IMR-90 (cell line): ENCODE results near the gene CCDC59. TPM values are rescaled to one million over a fixed set of nuclear protein-coding genes. Genes with fewer than 3 reads are reported as not detected.

Experiments used
- ATAC-seq: fragments of 200-7000 bp; cut with Tn5 transposase; 2 replicates; pipeline ENCODE4 v1.9.1; 2020; ENCODE audit warnings: low read depth, mild to moderate bottlenecking, moderate library complexity
- Bru-seq: library from RNA; stranded (reverse); fragments of 400-500 nt; gene quantifications from one replicate; lab custom pipeline; 2021; lab: Mats Ljungman, UMichigan
- BruChase-seq, 2 experiments: library from RNA; stranded (reverse); fragments of 400-500 nt; gene quantifications; one replicate each; lab custom pipeline; 2021; lab: Mats Ljungman, UMichigan
- BruUV-seq: library from RNA; stranded (reverse); fragments of 400-500 nt; replicated peaks from 2 replicates; lab custom pipeline; 2021; lab: Mats Ljungman, UMichigan
- CTCF ChIA-PET: fragments of 300-600 bp; formaldehyde crosslinking; extraction: SDS; loops from one replicate; lab custom pipeline; 2021; ENCODE audit warnings: antibody characterized with exemption; lab: Yijun Ruan, JAX
- POLR2A ChIA-PET: fragments of 300-600 bp; sonication (Branson Sonifier 250); formaldehyde crosslinking; loops from one replicate; lab custom pipeline; 2022; ENCODE audit warnings: antibody characterized with exemption; ENCODE audit not compliant: unreplicated experiment; lab: Charles Lee
- DNase-seq: peaks from one replicate; pipeline ENCODE4 v3.0.0; 2013
- H2AFZ ChIP-seq: replicated peaks from 2 replicates; pipeline ENCODE3; 2013; ENCODE audit warnings: low read length, mild to moderate bottlenecking; ENCODE audit not compliant: poor library complexity
- H2AK5ac ChIP-seq: 2 replicates; pipeline ENCODE4 v1.6.1; 2013; ENCODE audit warnings: low read depth, low read length, inconsistent platforms
- H2AK9ac ChIP-seq: replicated peaks from 2 replicates; pipeline ENCODE3; 2013; ENCODE audit warnings: mild to moderate bottlenecking, low read depth, low read length, moderate library complexity; ENCODE audit not compliant: poor library complexity
- H2BK120ac ChIP-seq: 2 replicates; pipeline ENCODE4 v1.6.1; 2013; ENCODE audit warnings: low read depth, low read length, inconsistent platforms
- H2BK15ac ChIP-seq: 3 replicates; pipeline ENCODE4 v1.6.1; 2013; ENCODE audit warnings: low read depth, low read length, inconsistent platforms
- H2BK20ac ChIP-seq: 2 replicates; pipeline ENCODE4 v1.6.1; 2013; ENCODE audit warnings: low read depth, mild to moderate bottlenecking, inconsistent platforms, low read length, moderate library complexity
- H2BK5ac ChIP-seq: 2 replicates; pipeline ENCODE4 v1.6.1; 2013; ENCODE audit warnings: mild to moderate bottlenecking, low read depth, low read length, inconsistent platforms; ENCODE audit not compliant: poor library complexity, severe bottlenecking
- H3K14ac ChIP-seq: replicated peaks from 2 replicates; pipeline ENCODE4 v1.6.1; 2013; ENCODE audit warnings: low read depth, low read length, inconsistent platforms
- H3K18ac ChIP-seq: 2 replicates; pipeline ENCODE4 v1.6.1; 2013; ENCODE audit warnings: low read depth, low read length, control low read depth
- H3K23ac ChIP-seq: 2 replicates; pipeline ENCODE4 v1.6.1; 2013; ENCODE audit warnings: low read depth, low read length, inconsistent platforms
- H3K27ac ChIP-seq: 2 replicates; pipeline ENCODE4 v1.5.1; 2013; ENCODE audit warnings: mild to moderate bottlenecking, control low read depth, low read length; ENCODE audit not compliant: insufficient read depth
- H3K27me3 ChIP-seq: 2 replicates; pipeline ENCODE4 v1.6.1; 2013; ENCODE audit warnings: low read length; ENCODE audit not compliant: control insufficient read depth, insufficient read depth
- H3K36me3 ChIP-seq: 2 replicates; pipeline ENCODE4 v1.6.1; 2013; ENCODE audit warnings: low read length, mixed read lengths; ENCODE audit not compliant: control insufficient read depth, insufficient read depth
- H3K4ac ChIP-seq: 2 replicates; pipeline ENCODE4 v1.6.1; 2013; ENCODE audit warnings: low read depth, low read length, inconsistent platforms
- H3K4me1 ChIP-seq: 2 replicates; pipeline ENCODE4 v1.6.1; 2013; ENCODE audit warnings: low read length, mixed read lengths; ENCODE audit not compliant: control insufficient read depth, insufficient read depth
- H3K4me2 ChIP-seq: 2 replicates; pipeline ENCODE4 v1.6.1; 2013; ENCODE audit warnings: low read depth, mild to moderate bottlenecking, control low read depth, low read length, moderate library complexity
- H3K4me3 ChIP-seq: 2 replicates; pipeline ENCODE4 v1.5.1; 2013; ENCODE audit warnings: low read depth, mild to moderate bottlenecking, control low read depth, low read length, moderate library complexity; ENCODE audit not compliant: insufficient read depth
- H3K56ac ChIP-seq: 2 replicates; pipeline ENCODE4 v1.6.1; 2013; ENCODE audit warnings: low read length, inconsistent platforms; ENCODE audit not compliant: insufficient read depth; ENCODE audit errors: extremely low read depth
- H3K79me1 ChIP-seq, 2 experiments: 2 replicates each; pipeline ENCODE4 v1.6.1; 2013; ENCODE audit warnings: low read length in 2 of 2, inconsistent platforms in 1 of 2, low read depth in 1 of 2
- H3K9ac ChIP-seq: 2 replicates; pipeline ENCODE4 v1.6.1; 2013; ENCODE audit warnings: low read depth, low read length, control low read depth
- H3K9me1 ChIP-seq: 2 replicates; pipeline ENCODE4 v1.6.1; 2013; ENCODE audit warnings: low read length, inconsistent platforms; ENCODE audit not compliant: insufficient read depth
- H3K9me3 ChIP-seq: 2 replicates; pipeline ENCODE4 v1.6.1; 2013; ENCODE audit warnings: low read length; ENCODE audit not compliant: control insufficient read depth, insufficient read depth
- H4K20me1 ChIP-seq: 2 replicates; pipeline ENCODE4 v1.6.1; 2013; ENCODE audit warnings: low read length, inconsistent platforms; ENCODE audit not compliant: insufficient read depth
- H4K5ac ChIP-seq: 2 replicates; pipeline ENCODE4 v1.6.1; 2013; ENCODE audit warnings: mild to moderate bottlenecking, low read depth, low read length, control low read depth
- H4K8ac ChIP-seq, 2 experiments: 2 replicates each; pipeline ENCODE4 v1.6.1; 2013; ENCODE audit warnings: low read depth in 2 of 2, low read length in 2 of 2, control low read depth in 1 of 2, inconsistent platforms in 1 of 2
- H4K91ac ChIP-seq: 2 replicates; pipeline ENCODE4 v1.6.1; 2013; ENCODE audit warnings: low read depth, low read length, inconsistent platforms; ENCODE audit not compliant: insufficient read depth
- BHLHE40 ChIP-seq: fragments of 150-350 bp; IDR thresholded peaks from 2 replicates; pipeline ENCODE4 v1.6.1; 2016; ENCODE audit warnings: mild to moderate bottlenecking, low read depth, low read length
- CHD1 ChIP-seq: IDR thresholded peaks from 2 replicates; pipeline ENCODE4 v1.6.1; 2012; ENCODE audit warnings: low read depth, low read length, improper control_type of control experiment
- MAFK ChIP-seq: IDR thresholded peaks from 2 replicates; pipeline ENCODE4 v1.6.1; 2012; ENCODE audit warnings: low read depth, low read length, improper control_type of control experiment
- MXI1 ChIP-seq: IDR thresholded peaks from 2 replicates; pipeline ENCODE4 v1.6.1; 2012; ENCODE audit warnings: low read depth, mild to moderate bottlenecking, low read length, moderate library complexity, borderline replicate concordance
- POLR2A ChIP-seq: IDR thresholded peaks from 2 replicates; pipeline ENCODE4 v1.6.1; 2012; ENCODE audit warnings: mild to moderate bottlenecking, low read depth, low read length
- SMC3 ChIP-seq: fragments of 150-350 bp; IDR thresholded peaks from 2 replicates; pipeline ENCODE4 v1.6.1; 2016; ENCODE audit warnings: low read depth, mild to moderate bottlenecking, antibody characterized with exemption, low read length, moderate library complexity
- WGBS, 2 experiments: methylation state at CpG; one replicate each; pipeline versions ENCODE4 v1.1.5 to v1.1.7; 2013; ENCODE audit warnings: missing lambda C conversion rate in 2 of 2; ENCODE audit not compliant: insufficient read length in 1 of 2; ENCODE audit errors: extremely low coverage in 2 of 2; 5-methylcytosine and 5-hydroxymethylcytosine counted together
- dilution Hi-C: fragments of 300-500 bp; cut with HindIII; formaldehyde crosslinking; loops from one replicate; pipeline ENCODE4 v1.14.3; 2018; ENCODE audit warnings: low sequenced_read_pairs; ENCODE audit not compliant: unreplicated experiment
- in situ Hi-C: fragments of 300-500 bp; cut with MboI; formaldehyde crosslinking; loops from 3 replicates; pipeline ENCODE4 v1.14.3; 2019; ENCODE audit warnings: low sequenced_read_pairs, inconsistent platforms, mixed read lengths
- intact Hi-C: fragments of 100-400 bp; cut with micrococcal nuclease; formaldehyde crosslinking; loops from 2 replicates; pipeline ENCODE4 v1.10.0; 2022
- long read RNA-seq: library from polyadenylated mRNA; unstranded; transcript quantifications from one replicate; pipeline ENCODE4 v2.0.0, GENCODE V29; 2021; ENCODE audit not compliant: unreplicated experiment
- polyA plus RNA-seq, 3 experiments: library from polyadenylated mRNA; depleted of rRNA; stranded (reverse); fragments of >200 nt; gene quantifications; 2 replicates each; pipeline ENCODE4 v1.2.3, GENCODE V29; 2012; ENCODE audit warnings: low replicate concordance in 1 of 3
- total RNA-seq: library from RNA; depleted of rRNA; stranded (reverse); fragments of >200 nt; gene quantifications from 2 replicates; pipeline ENCODE4 v1.2.3, GENCODE V29; 2012; rRNA removed
- TF ChIP-seq, protein P1 (sequence below): conservative IDR thresholded peaks from 2 replicates; pipeline ENCODE4 v1.5.1; 2012; ENCODE audit warnings: mild to moderate bottlenecking, low read depth, low read length, improper control_type of control experiment
- TF ChIP-seq, protein P2 (sequence below): fragments of 150-350 bp; IDR thresholded peaks from 2 replicates; pipeline ENCODE4 v1.6.1; 2016; ENCODE audit warnings: low read depth, mild to moderate bottlenecking, low read length, moderate library complexity, borderline replicate concordance
- TF ChIP-seq, protein P3 (sequence below): fragments of 150-350 bp; IDR thresholded peaks from 2 replicates; pipeline ENCODE4 v1.6.1; 2017; ENCODE audit warnings: mild to moderate bottlenecking, antibody characterized with exemption, low read length, low read depth

The CCDC59 gene, protein sequence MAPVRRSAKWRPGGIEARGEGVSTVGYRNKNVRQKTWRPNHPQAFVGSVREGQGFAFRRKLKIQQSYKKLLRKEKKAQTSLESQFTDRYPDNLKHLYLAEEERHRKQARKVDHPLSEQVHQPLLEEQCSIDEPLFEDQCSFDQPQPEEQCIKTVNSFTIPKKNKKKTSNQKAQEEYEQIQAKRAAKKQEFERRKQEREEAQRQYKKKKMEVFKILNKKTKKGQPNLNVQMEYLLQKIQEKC
- total RNA-seq (8.4 and 27.2 TPM in 2 replicates), polyA plus RNA-seq (2012; rRNA removed) (14.8 and 17.4 TPM in 2 replicates), Bru-seq, nascent RNA (percentile 77 among the genes with signal in this experiment), BruChase-seq, experiment 1, labeled RNA remaining after a 6-hour chase (percentile 53 among the genes with signal in this experiment), BruChase-seq, experiment 2, labeled RNA remaining after a 2-hour chase (percentile 58 among the genes with signal in this experiment)
- 3.9 and 4.0 TPM in 2 replicates for polyA plus RNA-seq (2012; cell fraction: cytosol; rRNA removed)
- 1.6 and 13.0 TPM in 2 replicates for polyA plus RNA-seq (2012; cell fraction: nucleus; rRNA removed; ENCODE audit: low replicate concordance)
- long read RNA-seq, partial matches to known transcripts: 6 of 16 reads
- long read RNA-seq, other reads (novel, unspliced or antisense): 4 of 16 reads

DNA sequence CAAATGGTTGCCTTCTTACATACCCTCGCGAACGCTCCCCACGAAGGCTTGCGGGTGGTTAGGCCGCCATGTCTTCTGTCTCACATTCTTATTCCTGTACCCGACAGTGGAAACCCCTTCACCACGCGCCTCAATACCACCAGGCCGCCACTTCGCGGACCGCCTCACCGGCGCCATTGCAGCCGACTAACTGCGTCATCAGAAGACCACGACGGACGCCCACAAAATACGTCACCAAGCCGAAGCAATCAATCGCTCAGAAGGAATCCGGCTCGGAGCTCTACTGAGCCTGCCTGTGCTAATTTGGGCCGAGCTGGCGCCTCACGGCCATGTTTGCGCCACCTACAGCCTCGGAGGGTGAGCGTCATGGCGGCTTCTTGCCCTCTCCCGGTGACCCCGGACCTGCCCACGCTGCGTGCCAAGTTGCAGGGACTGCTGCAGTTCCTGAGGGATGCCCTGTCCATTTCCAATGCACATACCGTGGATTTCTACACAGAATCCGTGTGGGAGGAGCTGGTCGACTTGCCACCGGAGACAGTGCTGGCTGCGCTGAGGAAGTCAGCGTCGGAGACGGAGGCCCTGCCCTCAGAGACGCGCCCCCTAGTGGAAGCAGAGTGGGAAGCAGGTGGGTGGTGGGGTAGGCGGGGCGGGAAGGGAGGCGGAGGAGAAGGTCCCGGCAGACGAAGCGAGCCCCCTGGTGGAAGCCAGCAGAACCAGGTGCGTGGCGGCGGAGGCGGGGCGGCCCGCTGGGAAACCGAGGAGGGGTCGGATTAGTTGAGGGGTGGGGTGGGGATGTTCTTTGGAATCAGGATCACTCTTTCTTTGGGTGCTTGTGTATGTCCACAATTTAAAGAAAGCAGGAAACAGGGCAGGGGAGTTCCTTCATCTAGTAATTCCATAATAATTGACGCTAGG lies at the start of gene CCDC59, which contains the start of gene METTL25:
Gene CCDC59, minus strand, starts transcription at position 188 of the 915 bp plus-strand sequence. Its CDS starts 11 bp downstream, at position 177.
Gene METTL25, plus strand, starts transcription at position 330 of the 915 bp plus-strand sequence. Its CDS starts 37 bp downstream, at position 367.
- H4K91ac ChIP-seq: peak within 1 kb of the TSS; percentile 99
- peak within 1 kb of the TSS; percentile 100 for H3K23ac ChIP-seq
- WGBS, 2 experiments: 0% methylated on average over 14 of the region's 61 CpGs; no CpG with 5 or more reads in 1 of the 2 experiments
- H3K4me3 ChIP-seq: peak within 1 kb of the TSS; percentile 71
- BruUV-seq: no TSS peak
- no peaks in the 10 kb centered on the region for H3K9me3 ChIP-seq
- peak within 1 kb of the TSS; percentile 99 for H4K5ac ChIP-seq
- peaks cover 1% of the 10 kb centered on the region; the same call in 1 of the 2 replicates for H3K36me3 ChIP-seq
- intact Hi-C loops: no loop called here
- H2AK5ac ChIP-seq: peak within 1 kb of the TSS; percentile 76; the same call in 1 of the 2 replicates
- H3K79me1 ChIP-seq: peaks cover 3 to 9% of the 10 kb centered on the region in 2 experiments
- H2BK15ac ChIP-seq: peak within 1 kb of the TSS; percentile 81; the same call in 1 of the 3 replicates
- ChIA-PET POLR2A (interaction anchor here (0.6 kb wide), 1 partner anchor 18 kb away, joined by 12 read pairs; no protein-coding TSS in a partner anchor), CTCF (interaction anchor here (0.6 to 1.8 kb wide), 14 partner anchors 9 to 327 kb away, joined by 3 to 7 read pairs (median 3); no protein-coding TSS in a partner anchor)
- in situ Hi-C loops: no loop called here
- dilution Hi-C loops: no loop called here
- peak within 1 kb of the TSS; percentile 98 for H3K18ac ChIP-seq
- peak within 1 kb of the TSS; percentile 99 for H2AFZ ChIP-seq
- H3K27ac ChIP-seq: peak within 1 kb of the TSS; percentile 96
- no peaks in the 10 kb centered on the region for H3K27me3 ChIP-seq
- ATAC-seq (peak; percentile 97), DNase-seq (peak; percentile 99)
- H3K9ac ChIP-seq: peak within 1 kb of the TSS; percentile 95
- H3K4ac ChIP-seq: peak within 1 kb of the TSS; percentile 100
- peak within 1 kb of the TSS; percentile 92 for H3K56ac ChIP-seq
- no peaks in the 10 kb centered on the region for H3K4me1 ChIP-seq
- peak within 1 kb of the TSS; percentile 97 for H2BK5ac ChIP-seq
- peak within 1 kb of the TSS; percentile 100 for H3K14ac ChIP-seq
- H2AK9ac ChIP-seq: peak within 1 kb of the TSS; percentile 99
- peak within 1 kb of the TSS; percentile 93 for H2BK20ac ChIP-seq
- H4K8ac ChIP-seq: peak within 1 kb of the TSS; percentile 74 to 100
- H3K9me1 ChIP-seq: no peaks in the 10 kb centered on the region
- H3K4me2 ChIP-seq: peak within 1 kb of the TSS; percentile 96
- no peaks in the 10 kb centered on the region for H4K20me1 ChIP-seq
- peak within 1 kb of the TSS; percentile 100 for H2BK120ac ChIP-seq
- no peak for TF ChIP-seq SMC3
- 0 out of 2 replicates have a peak, but pooled peaks have one; percentile 0 for TF ChIP-seq MAFK
- TF ChIP-seq, protein P1, sequence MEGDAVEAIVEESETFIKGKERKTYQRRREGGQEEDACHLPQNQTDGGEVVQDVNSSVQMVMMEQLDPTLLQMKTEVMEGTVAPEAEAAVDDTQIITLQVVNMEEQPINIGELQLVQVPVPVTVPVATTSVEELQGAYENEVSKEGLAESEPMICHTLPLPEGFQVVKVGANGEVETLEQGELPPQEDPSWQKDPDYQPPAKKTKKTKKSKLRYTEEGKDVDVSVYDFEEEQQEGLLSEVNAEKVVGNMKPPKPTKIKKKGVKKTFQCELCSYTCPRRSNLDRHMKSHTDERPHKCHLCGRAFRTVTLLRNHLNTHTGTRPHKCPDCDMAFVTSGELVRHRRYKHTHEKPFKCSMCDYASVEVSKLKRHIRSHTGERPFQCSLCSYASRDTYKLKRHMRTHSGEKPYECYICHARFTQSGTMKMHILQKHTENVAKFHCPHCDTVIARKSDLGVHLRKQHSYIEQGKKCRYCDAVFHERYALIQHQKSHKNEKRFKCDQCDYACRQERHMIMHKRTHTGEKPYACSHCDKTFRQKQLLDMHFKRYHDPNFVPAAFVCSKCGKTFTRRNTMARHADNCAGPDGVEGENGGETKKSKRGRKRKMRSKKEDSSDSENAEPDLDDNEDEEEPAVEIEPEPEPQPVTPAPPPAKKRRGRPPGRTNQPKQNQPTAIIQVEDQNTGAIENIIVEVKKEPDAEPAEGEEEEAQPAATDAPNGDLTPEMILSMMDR: peak; percentile 80
- TF ChIP-seq, protein P2, sequence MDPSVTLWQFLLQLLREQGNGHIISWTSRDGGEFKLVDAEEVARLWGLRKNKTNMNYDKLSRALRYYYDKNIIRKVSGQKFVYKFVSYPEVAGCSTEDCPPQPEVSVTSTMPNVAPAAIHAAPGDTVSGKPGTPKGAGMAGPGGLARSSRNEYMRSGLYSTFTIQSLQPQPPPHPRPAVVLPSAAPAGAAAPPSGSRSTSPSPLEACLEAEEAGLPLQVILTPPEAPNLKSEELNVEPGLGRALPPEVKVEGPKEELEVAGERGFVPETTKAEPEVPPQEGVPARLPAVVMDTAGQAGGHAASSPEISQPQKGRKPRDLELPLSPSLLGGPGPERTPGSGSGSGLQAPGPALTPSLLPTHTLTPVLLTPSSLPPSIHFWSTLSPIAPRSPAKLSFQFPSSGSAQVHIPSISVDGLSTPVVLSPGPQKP: no peak
- 0 out of 2 replicates have a peak, but pooled peaks have one; percentile 32 for TF ChIP-seq BHLHE40
- TF ChIP-seq MXI1: peak; percentile 48
- peak; percentile 91 for TF ChIP-seq POLR2A
- no peak for TF ChIP-seq CHD1
- TF ChIP-seq, protein P3, sequence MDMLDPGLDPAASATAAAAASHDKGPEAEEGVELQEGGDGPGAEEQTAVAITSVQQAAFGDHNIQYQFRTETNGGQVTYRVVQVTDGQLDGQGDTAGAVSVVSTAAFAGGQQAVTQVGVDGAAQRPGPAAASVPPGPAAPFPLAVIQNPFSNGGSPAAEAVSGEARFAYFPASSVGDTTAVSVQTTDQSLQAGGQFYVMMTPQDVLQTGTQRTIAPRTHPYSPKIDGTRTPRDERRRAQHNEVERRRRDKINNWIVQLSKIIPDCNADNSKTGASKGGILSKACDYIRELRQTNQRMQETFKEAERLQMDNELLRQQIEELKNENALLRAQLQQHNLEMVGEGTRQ: peak; percentile 4; the same call in 1 of the 2 replicates
